ENCODE data around the gene RBFOX2.

Gene RBFOX2

GRCh38 chr22:35852076-35852475 lies 176.5 kb downstream of the RBFOX2 start:
- no peak for DNase-seq (ENCODE audit: low read depth, low spot score)
- H3K4me3 ChIP-seq (ENCODE audit: low read length), result no peak overlapping the region

DNA sequence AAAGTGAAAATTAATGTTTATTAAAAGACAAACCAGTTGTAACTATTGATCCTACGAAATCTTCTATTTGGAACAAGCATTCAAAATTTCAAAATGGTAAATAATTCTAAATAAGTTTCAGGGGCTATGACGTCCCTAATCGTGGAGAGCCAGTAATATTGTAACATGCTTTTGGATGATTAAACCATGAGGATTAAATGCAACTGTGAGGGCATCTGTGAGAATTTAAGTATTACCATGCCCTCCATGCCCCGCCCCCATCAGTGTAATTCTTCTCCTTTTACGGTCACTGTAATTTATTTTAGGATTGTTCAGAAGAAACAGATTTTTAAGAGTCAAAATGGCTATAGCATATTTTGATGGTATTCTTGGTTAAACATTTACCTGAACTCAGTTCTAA lies 177.8 kb downstream of the RBFOX2 start:
- DNase-seq (ENCODE audit: low read depth, low spot score), result no peak
- no peak overlapping the region for H3K4me3 ChIP-seq (ENCODE audit: low read length)

GRCh38 chr22:35846804-35847203 lies 181.8 kb downstream of the RBFOX2 start:
- DNase-seq (ENCODE audit: low read depth, low spot score), result no peak
- no peak overlapping the region for H3K4me3 ChIP-seq (ENCODE audit: low read length)

DNA sequence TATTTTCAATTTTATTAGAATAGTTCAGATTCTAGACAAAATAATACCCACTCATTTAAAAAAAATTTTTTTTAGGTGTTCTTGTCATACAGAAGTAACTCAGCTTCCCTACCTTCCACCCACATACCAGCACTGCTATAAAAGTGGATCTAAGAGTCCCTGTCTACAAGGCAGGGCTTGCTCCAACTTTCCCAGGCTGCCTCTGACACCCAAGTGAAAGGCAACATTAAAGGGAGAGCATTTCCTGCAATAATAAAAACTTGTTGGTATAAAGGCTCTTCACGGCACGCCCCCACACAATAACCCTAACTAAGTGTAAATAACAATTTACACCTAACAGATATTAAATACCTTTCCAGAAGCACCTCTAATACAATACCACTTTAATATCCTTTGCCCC lies 183.7 kb downstream of the RBFOX2 start:
- H3K4me3 ChIP-seq (ENCODE audit: low read length), result no peak overlapping the region
- DNase-seq (ENCODE audit: low read depth, low spot score), result no peak

DNA sequence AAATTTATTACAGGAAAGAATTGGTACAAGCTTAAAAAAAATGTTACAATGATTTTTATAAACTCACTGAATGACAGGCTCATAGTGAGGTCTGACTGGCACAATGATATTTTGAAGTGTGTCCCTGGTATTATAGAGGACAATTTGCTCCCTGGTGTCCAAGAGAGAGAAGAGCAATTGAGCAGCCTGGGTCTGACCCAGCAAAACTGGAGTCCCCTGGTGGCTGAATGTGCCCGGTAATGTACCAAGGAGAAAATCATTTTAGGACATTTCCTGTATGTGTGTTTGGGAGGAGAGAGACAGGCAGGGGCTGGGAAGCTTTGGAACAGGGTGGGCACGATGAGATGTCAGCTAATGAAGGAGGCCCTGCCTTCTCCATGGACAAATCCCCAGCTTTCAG lies 185.7 kb downstream of the RBFOX2 start:
- no peak for DNase-seq (ENCODE audit: low read depth, low spot score)

DNA sequence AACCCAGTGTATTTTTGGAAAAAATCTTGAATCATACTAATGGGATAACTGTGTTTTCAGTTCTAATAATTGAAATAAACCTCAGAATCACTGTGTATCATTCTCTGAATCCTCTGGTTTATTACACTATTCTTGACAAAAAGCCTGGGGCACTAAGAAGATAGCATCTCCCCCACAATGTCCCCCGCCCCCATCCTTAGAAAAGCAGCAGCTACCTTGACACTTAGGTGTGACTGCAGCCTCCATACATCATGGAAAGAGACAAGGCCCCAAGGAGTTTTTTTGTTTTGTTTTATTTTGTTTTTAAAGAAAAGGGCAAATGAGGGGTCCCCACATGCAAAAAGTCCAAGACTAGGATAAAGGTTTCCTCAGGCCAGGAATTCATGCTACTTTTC lies 186.1 kb downstream of the RBFOX2 start:
- no peak for DNase-seq (ENCODE audit: low read depth, low spot score)
- H3K4me3 ChIP-seq (ENCODE audit: low read length), result no peak overlapping the region

More for the DNA sequence above, 185.7 kb downstream of the RBFOX2 start:
- H3K4me3 ChIP-seq (ENCODE audit: low read length), result no peak overlapping the region

DNA sequence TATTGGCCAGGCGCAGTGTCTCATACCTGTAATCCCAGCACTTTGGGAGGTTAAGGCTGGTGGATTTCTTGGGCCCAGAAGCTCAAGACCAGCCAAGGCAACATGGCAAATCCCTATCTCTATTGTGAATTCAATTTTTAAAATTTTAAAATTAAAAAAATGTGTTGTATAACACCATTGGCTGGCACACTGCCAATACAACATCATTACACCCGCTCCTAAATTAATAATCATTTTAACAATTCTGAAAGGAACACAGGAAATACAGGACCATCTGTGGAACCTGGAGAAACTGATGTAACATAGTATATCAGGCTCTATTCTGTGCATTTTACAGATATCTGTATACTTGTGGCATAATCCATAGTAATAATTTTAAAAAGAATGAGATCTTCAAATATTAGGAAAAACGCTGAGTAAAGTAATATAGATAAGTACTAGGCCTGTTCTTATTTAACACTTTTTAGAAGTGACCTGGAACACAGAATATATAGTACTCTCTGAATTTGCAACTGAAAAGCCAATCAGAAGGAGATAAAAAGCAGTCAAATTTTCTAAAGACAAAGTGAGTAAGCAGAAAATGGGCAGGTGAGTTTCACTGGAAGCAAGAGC lies 186.6 kb downstream of the RBFOX2 start:
- DNase-seq (ENCODE audit: low read depth, low spot score), result no peak
- no peak overlapping the region for H3K4me3 ChIP-seq (ENCODE audit: low read length)

GRCh38 chr22:35840302-35840739 lies 188.3 kb downstream of the RBFOX2 start:
- no peak for DNase-seq (ENCODE audit: low read depth, low spot score)
- no peak overlapping the region for H3K4me3 ChIP-seq (ENCODE audit: low read length)

GRCh38 chr22:35839841-35840301 lies 188.8 kb downstream of the RBFOX2 start:
- no peak overlapping the region for H3K4me3 ChIP-seq (ENCODE audit: low read length)
- DNase-seq (ENCODE audit: low read depth, low spot score), result no peak

DNA sequence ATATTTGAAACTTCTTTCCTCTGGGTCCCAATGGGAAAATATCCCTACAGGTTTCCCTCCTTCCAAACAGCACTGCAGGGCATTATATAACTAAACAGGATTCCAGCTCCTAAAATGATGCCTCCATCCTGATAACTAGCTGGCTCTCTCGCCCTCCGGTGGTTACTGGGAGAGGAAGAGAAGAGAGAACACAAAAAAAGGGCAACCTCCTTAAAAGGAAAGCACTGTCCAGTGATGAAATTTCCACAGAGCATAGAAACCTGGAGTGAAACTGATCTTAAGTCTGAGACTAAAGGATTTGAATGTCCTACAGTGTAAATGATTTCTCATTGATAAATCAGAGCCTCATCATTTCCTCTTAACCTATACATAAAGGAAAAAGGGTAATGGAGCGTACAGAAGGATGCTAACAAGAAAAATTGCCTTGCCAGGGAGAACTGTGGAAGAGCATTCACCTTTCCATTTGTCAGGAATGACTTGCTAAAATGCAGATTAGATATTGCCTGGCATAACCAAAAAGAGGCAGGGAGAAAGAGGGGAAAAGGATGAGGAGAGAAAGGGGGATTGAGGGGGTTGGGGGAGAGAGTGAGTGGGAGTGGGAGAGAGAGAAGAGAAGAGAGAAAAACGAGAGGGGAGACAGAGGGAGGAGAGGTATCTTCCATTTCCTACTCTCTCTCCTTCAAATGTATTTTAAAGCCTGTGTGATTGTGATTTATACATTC lies 189.6 kb downstream of the RBFOX2 start:
- no peak overlapping the region for H3K4me3 ChIP-seq (ENCODE audit: low read length)
- peak; percentile 7 for DNase-seq (ENCODE audit: low read depth, low spot score)

DNA sequence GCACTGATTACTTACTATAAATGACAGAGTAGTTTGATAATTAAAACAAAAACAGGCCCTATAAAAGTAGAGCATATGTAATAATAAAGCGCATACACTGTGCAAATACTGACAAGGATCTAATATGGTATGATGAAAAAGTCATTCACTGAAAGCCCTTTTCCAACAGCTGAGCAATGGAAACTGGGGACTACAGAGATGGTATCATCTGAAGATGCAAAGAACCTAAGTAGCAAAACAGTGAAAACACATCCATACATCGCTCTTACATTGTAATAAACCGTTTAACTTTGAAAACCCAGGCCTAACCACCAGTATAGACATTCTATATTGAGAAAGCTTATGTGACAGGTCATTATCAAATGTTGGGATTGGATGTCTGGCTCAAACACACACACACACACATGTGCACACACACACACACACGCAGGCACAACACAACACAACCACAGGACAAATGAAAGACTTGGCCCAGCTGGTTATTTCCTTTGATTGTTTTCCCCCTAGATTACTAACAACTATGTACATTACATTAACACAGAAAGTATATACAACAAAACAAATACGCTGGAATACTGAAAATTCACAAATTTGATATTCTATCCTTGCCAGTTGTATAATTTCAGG lies 191.4 kb downstream of the RBFOX2 start:
- no peak for DNase-seq (ENCODE audit: low read depth, low spot score)
- H3K4me3 ChIP-seq (ENCODE audit: low read length), result no peak overlapping the region

- no peak for DNase-seq (ENCODE audit: low read depth, low spot score)
- no peak overlapping the region for H3K4me3 ChIP-seq (ENCODE audit: low read length)
Measured at GRCh38 chr22:35835998-35836691, 192.5 kb downstream of the RBFOX2 start.

GRCh38 chr22:35835267-35835997 lies 193.2 kb downstream of the RBFOX2 start:
- no peak overlapping the region for H3K4me3 ChIP-seq (ENCODE audit: low read length)
- no peak for DNase-seq (ENCODE audit: low read depth, low spot score)

DNA sequence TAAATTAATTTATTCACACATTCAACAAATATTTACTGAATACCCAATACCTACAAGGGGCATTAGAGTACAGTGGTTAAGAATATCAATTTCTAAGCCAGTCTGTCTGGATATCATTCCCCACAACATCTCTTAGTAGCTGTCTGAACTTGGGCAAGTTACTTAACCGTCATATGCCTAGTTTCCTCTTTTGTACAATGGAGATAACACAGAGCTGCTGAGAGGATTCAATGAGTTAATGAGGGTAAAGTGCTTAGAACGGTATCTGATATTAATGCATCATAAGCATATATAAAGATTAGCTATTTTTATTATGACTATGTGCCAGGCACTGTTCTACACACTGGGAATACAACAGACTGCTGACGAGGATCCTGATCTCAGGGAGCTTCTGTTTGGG lies 194.6 kb downstream of the RBFOX2 start:
- no peak for DNase-seq (ENCODE audit: low read depth, low spot score)
- H3K4me3 ChIP-seq (ENCODE audit: low read length), result no peak overlapping the region

DNA sequence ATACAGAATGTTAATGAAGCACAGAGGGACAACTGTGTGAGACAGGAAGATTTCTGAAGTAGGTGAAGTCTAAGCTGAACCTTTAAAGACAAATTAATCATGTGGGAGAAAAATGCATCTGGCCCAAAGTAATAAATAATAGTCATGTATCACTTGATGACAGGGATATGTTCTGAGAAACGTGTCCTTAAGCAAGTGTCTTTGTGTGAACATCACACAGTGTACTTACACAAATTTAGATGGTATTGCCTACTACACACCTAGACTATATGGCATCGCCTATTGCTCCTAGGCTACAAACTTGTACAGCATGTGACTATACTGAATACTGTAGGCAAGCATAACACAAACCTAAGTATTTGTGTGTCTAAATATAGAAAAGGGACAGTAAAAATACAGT lies 198.3 kb downstream of the RBFOX2 start:
- no peak overlapping the region for H3K4me3 ChIP-seq (ENCODE audit: low read length)
- no peak for DNase-seq (ENCODE audit: low read depth, low spot score)

DNA sequence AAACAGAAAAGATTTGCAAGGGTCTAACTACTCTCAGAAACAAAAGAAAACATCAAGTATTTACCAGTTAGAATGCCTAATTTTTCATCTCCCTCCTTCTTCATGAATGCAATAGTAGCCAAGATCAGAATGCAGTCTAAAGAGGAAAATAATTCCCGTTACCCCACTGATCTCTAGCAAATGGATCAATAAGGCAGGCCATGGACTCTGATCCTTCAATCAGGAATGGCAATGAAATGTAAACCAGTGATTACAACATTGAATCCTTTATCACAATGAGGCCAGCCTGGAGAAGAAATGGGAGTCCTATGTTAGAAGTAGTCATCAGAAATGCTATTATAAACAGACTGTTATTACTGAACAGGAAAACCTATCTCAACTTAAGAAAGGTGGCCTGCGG lies 204.4 kb downstream of the RBFOX2 start:
- no peak for DNase-seq (ENCODE audit: low read depth, low spot score)
- no peak overlapping the region for H3K4me3 ChIP-seq (ENCODE audit: low read length)

- H3K4me3 ChIP-seq (ENCODE audit: low read length), result no peak overlapping the region
- DNase-seq (ENCODE audit: low read depth, low spot score), result no peak
Measured at GRCh38 chr22:35821654-35822053, 207.0 kb downstream of the RBFOX2 start.

DNA sequence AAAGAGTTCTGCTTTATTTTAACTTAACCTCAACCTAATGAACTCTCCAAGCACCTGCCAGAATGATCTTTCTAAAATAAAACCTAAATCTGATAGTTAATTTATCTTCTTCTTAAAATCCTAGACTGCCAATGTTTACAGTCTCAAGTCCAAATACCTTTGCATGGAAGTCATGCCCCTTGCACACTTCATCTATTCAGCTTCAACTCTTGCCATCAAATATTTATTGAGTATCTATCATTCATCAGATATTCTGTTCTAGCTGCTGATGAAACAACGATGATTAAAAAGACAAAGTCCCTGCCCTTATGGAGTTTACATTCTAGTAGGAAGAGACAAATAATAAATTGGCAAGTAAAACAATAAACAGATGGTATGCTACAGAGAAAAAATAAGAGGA lies 209.2 kb downstream of the RBFOX2 start:
- DNase-seq (ENCODE audit: low read depth, low spot score), result no peak
- no peak overlapping the region for H3K4me3 ChIP-seq (ENCODE audit: low read length)

DNA sequence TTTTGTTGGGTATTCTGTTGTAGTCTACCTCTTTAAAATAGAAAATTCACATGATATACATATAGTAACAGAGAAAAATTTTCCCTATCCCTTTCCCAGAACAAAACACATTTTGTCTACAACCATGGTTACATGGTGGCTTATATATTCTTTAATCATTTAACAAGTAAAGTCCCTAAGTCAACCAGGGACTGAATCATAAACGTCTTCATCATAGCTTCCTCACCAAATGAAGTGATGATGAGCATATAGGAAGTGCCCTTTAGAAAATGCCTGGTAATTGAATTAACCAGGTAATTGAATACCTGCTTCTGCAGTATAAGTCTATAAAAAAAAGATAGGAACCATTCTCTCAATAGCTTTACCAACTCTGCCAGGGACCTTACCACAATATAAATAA lies 209.7 kb downstream of the RBFOX2 start:
- no peak overlapping the region for H3K4me3 ChIP-seq (ENCODE audit: low read length)
- DNase-seq (ENCODE audit: low read depth, low spot score), result no peak
